Umbilical cord (tissue), 2 donors: ENCODE data around the gene PCBP3. TPM values are rescaled to one million over a fixed set of nuclear protein-coding genes. Genes with fewer than 3 reads are reported as not detected.

Experiments
- DNase-seq: peaks from one replicate; pipeline ENCODE4 v3.0.0-alpha.2; 2015; ENCODE audit warnings: low spot score
- total RNA-seq: library from RNA; depleted of rRNA; stranded (reverse); fragments of >200 nt; gene quantifications from one replicate; pipeline ENCODE4 v1.2.3, GENCODE V29; 2014; ENCODE audit warnings: low replicate concordance; ENCODE audit not compliant: insufficient read depth

The PCBP3 gene
- total RNA-seq, 1 donor from 2014 or later = 4.8 TPM

GRCh38 chr21:45927032-45927431 lies 283.5 kb downstream of the PCBP3 start:
- DNase-seq = no peak

DNA sequence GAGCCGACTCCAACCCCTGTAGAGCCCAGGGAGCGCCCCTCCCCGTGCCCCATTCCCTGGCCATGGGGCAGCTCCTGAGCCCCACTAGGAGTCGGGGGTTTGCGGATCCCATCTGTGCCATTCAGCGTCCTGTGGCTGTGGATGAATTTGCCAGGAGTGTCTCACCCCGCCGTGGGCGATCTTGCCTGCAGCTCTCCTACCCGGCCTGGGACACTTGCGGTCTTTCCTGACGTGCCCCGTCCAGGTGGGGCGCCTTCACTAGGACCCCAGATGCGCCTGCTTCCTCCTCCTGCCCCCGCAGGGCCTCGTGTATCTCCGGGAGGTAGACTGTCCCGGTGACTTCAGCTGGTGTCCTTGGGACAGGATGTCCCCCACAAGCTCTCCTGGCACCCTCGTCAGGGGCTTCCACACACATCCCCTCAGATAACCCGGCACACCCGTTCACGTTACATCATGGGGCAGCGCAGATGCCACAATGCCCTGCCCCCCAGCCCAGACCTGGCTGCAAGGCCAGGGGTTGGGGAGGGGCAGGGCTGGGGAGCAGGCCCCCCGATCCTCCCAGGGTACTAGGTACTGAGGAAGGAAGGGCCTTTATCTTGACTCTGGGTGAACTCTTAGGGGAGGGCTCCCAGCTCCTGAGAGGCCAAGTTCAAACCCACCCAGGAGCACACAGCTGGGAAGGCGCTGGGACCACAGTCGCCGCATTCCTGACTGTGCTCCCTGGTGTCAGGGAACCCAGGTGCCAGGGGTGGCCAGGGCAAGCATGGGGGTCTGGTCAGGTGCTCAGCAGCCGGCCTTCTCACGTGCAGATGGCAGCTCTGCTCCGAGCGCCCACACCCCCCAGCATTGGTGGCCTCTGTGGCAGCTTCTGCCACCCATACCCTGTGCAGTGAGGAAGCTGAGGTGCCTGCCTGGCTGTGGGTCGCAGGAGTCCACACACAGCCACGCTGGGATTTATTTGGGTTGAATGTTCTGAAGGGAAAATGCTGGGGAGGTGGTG lies 284.6 kb downstream of the PCBP3 start:
- DNase-seq = no peak

DNA sequence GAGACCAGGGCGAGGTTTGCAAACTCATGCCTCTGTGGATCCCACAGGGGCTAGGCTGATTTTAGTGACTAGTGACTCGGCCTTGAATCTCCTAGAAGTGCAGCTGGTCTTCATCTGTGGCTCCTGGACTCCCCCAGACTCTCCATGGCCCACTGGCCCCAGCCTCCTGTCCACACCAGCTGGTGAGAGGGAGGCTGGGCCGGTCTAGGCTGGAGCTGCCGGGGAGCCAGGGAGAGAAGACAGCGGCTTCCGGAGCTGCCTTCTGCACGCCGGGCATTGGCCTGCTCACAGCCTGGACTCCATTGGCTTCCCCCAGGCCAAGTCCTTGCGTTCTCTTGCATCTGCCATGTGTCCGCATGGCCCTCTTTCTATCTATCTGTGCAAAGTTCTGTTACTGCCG lies 285.9 kb downstream of the PCBP3 start:
- no peak for DNase-seq

DNA sequence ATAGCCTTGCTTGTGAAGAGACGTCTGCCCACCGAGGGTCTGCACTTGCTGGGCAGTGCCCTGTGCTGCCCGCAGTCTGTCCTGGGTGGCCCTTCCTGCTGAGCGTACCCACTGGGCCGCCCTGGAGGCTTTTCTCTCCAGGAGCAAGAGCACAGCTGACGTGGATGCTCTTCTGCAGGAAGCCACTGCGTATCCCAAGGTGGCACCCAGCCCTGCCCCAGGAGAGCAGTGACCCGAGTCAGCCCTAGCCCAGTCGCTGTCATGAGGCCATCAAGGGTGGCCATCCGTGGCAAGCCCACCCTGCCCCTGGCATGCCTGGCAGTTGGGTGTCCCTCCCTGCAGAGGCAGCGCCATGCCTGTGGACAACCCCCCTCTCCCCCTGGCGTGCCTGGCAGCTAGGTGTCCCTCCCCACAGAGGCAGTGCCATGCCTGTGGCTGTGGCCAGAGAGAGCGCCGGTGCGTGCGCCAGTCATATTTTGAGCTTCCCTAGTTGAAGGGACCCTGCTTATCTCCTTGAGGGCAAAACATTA lies 286.8 kb downstream of the PCBP3 start:
- DNase-seq = no peak

GRCh38 chr21:45930792-45931191 lies 287.3 kb downstream of the PCBP3 start:
- DNase-seq = no peak

GRCh38 chr21:45931397-45931969 lies 288.0 kb downstream of the PCBP3 start:
- no peak for DNase-seq

DNA sequence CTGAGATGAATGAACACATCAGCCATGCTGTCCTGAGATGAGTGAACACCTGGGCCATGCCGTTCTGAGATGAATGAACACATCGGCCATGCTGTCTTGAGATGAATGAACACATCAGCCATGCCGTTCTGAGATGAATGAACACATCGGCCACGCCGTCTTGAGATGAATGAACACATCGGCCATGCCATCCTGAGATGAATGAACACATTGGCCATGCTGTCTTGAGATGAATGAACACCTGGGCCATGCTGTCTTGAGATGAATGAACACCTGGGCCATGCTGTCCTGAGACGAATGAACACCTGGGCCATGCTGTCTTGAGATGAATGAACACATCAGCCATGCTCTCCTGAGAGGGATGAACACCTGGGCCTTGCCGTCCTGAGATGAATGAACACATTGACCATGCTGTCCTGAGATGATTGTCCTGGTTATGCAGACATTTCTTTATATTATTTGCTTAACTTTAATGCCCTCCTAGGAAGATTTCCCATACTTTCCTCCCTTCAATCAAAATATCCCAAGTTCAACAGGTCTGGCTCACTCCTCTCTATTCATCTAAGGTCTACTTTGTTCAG lies 289.5 kb downstream of the PCBP3 start:
- no peak for DNase-seq

DNA sequence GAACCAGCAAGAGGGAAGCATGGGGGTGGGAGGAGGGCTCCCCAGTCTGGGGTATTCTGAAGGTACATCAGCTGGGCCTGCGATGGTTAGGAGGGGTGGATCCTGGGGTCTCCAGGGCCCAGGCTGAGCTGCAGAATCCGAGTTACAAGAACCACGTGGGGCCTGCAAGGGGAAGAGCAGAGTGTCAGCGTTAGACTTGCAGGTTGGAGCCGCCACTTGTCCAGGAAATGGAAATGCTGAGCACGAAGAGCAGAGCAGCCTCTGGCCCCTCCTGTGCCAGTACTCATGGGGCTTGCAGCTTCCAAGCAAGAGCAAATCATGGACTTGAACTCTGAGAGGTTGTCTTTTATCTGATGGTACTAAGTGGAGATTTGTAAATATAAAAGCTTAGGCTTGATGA lies 290.6 kb downstream of the PCBP3 start:
- DNase-seq = no peak

DNA sequence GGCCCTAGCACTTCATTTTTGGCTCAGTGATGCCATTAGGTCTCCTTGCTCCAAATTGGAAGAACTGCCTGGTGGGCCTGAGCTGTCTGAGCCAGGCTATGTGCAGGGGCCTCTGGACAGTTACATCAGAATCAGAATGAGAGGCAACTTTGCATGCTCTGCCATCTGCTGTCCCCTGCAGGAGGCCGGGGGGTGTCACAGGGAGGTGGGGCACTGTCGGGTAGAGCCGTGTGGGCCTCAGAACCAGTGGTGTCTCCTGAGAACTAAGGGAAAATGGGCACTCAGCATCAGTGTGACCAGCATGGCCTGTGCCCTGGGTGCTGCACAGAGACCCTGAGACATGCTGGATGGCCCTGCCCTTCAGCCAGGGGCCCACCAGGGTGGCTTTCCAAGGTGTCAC lies 291.0 kb downstream of the PCBP3 start:
- no peak for DNase-seq

DNA sequence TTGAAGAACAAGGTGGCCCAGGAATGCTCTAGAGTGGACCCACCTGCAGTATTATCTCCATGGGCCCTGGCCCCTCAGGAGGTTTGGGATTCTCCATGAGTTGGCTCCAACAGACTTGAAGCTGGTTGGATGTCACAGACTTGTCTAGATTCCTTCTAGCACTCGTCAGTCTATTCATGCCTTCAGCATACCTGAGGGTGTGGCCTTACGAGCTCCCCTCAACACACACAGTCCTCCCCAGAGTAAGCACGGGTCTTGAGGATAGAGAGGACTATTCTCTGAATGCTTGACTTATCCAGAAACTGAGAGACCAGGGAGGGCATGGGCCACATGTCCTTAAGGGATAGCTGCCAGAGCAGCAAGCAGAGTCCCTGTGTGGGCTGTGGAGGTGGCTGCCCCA lies 292.1 kb downstream of the PCBP3 start:
- no peak for DNase-seq

GRCh38 chr21:45937721-45938452 lies 294.4 kb downstream of the PCBP3 start:
- DNase-seq = no peak

GRCh38 chr21:45938453-45938755 lies 294.9 kb downstream of the PCBP3 start:
- DNase-seq = no peak

- no peak for DNase-seq
Measured at GRCh38 chr21:45938811-45939520, 295.4 kb downstream of the PCBP3 start.

- DNase-seq = no peak
Measured at GRCh38 chr21:45939521-45940045, 296.1 kb downstream of the PCBP3 start.

DNA sequence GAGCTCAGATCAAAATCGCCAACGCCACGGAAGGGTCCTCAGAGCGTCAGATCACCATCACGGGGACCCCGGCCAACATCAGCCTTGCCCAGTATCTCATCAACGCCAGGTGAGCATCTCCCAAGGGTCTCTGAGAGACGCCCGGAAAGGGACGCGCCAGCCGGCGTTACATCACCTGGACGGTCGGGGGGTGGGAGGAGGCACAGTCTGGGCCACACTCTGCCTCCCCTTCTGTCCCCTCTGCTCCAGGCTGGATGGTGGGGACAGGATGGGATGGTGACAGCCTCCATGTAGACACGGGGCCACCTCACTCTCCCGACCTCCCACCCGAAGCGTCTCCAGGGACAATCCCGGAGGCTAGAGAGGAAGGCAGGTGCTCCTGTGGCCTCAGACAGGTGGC lies 296.6 kb downstream of the PCBP3 start:
- no peak for DNase-seq

- DNase-seq = no peak
Measured at GRCh38 chr21:45940621-45941337, 297.3 kb downstream of the PCBP3 start.

DNA sequence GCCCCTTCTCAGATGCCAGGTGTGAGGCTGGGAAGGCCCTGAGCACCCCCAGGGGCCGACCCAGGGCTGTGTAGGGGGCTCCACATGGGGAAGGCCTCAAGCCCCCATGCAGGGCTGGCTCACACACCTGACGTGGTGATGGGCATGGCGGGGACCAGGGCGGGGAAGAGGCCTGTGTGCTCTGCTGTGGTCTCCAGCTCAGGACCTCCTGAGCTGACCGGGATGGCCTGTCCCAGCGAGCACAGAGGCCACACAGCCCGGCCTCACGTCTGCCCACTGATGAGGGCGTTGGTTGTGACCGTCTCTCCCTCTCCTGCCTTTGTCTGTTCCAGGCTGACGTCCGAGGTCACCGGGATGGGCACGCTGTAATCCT lies 297.8 kb downstream of the PCBP3 start:
- no peak for DNase-seq

DNA sequence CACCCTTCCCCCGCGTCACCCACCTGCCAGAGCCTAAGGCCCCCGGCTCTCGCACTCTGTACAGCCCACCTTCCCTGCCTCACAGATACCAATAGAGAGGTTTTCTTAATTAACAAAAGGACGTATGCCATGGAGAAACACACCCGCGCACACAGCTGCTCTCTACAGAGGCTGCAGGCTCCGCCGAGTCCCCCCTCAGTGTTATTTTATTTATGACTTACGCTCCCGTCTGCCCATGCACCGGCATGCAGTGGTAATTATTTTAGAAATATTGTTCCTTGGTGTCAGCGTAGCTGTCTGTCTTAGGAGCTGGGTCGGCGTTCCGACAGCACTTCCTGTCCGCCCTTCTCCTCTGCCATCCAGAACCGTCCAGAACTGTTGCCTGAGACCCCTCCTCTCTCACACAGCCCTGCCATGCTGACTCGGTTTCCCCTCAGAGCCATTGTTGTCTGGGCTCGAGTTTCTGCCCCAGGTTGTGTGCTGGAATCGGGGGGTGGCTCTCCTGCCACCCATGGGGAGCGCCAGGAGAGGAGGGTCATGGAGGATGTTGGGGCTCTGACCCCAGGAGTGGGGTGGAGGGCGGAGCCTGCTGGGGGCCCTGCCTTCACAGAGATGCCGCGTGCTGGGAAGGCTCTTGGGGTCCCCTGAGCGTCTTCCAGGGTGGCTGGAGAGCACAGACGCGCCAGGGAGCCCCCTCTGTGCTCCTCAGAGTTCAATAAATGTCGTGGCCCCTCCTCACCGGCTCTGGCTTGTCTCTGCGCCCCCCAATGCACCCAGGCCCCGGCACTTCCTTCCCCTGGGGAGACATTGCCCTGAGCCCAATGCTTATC lies 298.4 kb downstream of the PCBP3 start:
- no peak for DNase-seq
